Fibroblast of peridontal ligament (primary cell): Measurements from ENCODE around the gene DAPK1.

Source experiments
- DNase-seq: peaks from one replicate; pipeline ENCODE4 v3.0.0-alpha.2; 2010; ENCODE audit errors: extremely low read depth

DAPK1 gene

DNA sequence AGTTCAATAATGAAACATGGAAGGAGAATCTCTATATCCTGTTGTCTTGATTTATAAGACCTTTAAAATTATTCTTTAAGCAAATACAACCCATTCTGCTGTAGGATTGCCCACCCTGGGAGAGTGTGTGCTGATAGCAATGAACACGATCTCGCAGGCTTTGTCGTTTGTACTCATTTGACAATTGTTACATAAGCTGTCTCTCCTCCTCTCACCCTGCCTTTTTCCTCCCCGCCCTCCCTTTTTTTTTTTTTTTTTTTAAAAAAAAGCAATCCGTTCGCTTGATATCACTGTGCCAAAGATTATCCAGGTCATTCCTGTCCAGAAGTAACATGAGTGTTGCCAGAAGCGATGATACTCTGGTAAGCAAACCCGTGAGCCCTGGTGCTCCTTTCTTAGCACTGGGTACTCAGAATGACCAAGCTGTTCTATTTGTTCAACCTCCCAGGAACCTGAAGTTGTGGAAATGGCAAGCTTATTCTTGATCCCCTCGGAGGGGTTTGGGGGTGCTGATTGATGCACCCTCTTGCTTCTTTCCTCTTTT lies 145.5 kb downstream of the DAPK1 start:
- DNase-seq: no peak

DNA sequence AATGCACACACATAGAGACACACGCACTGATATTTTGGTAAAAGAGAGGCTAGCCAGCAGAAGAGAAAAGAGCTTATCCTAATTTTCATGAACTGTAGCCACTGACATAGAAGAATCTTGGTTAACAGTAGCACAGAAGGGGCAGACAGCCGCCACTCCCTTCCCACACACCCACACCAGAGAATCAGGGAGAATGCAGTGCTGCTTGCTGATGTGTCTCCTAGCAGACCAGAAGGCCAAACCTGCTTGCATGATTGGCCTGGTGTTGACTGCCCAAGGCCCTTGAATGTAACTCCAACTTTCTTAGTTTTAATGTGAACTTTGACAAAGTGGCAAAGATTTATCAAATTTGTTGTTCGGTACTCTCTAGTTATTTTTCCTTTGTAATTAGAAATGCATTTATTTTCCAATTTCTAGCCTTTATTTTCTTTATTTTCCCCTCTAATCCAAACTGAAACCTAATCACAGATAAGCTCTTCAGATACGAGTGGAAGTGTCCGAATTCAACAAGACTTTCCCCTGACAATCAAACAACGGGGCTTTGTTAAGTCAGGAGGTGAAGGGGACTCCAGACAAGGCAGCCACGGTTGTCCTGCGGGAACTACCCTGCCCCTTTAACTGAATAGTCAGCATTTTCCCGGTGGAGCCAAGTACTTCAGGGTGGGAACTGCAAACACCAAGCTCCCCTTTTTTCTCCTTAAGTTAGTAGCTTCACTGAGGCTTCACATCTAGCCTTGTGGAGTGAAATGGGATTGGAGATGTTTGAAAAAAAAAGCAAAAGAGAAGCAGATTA lies 146.3 kb downstream of the DAPK1 start:
- DNase-seq: no peak

DNA sequence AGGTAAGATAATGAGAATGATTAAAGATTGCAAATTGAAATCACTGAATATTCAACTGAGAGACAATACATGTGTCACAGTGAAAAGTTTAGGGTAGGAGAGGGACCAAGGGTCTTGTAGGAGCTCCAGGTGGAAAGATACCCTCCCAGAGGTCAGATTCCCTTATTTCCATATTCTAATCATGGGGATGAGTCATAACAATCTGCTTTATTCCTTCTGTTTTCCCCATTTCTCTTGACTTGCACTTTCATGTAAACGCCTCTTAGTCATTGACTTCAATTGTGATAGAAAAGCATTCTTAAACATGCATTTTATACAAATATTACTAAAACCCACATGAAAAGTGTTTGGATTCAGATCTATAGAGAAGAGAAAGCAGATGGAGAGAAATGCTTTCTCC lies 147.0 kb downstream of the DAPK1 start:
- no peak for DNase-seq

DNA sequence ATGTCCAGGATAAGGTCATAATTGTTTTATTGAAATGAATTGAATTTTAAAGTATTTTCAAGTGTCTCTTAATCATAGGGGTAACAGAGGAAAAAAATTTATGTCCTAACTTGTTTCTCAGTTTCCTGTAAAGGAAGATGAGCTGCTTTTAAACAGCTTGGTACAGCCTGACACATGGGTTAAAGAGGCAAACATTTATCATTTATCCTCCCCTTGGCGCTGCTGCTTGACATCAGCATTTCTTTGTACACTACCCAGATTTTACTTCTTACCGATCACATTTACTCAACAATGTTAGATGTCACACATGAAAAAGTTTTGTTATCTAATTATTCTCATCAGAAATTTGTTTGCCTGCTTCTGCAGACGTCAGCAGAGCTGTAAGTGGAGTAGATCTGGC lies 148.9 kb downstream of the DAPK1 start:
- DNase-seq: no peak

GRCh38 chr9:87647114-87647513 lies 149.4 kb downstream of the DAPK1 start:
- DNase-seq: no peak

DNA sequence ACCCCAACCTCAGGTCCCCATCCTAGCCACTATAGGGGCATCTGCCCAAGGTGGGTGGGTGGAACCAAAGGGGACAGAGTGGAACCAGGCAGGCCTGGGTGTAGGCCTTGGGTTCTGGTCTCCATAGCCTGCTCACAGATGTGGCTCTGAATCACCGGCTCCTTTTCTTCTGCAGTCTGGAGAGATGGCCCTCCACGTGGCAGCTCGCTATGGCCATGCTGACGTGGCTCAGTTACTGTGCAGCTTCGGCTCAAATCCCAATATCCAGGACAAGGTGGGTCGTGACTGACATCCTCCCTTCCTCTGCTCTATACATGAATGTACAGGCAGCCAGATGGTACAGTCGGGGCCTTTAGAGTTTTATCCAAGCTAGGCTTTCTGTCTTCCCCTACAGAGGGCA lies 150.9 kb downstream of the DAPK1 start:
- DNase-seq: no peak

DNA sequence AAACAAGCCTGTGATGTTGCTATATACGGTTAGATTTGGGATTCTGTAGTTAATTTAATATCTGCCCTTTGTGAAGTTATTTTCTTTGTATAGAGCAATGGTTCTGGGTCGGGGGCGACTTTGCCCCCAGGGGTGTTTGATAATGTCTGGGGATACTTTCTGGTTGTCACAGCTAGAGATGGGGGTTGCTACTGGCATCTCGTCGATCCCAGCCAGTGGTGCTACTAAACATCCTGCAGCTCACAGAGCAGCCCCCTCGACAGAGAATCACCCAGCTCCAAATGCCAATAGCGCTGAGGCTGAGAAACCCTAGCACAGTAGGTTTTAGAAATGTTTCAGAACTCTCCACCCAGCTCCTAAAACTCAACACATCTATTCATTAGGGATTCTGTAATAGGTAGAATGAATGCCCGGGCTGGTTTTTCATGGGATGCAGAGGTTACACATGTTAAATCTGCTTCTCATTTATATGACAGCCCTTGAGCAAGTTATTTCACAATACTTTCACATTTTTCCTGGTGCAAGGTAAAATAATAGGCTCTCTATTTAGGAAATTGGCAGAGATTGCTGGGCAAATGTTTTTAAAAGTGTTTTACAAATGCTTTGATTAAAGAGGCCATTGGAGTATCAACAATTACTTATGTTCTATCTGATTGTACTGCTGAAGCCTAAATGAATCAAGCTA lies 153.1 kb downstream of the DAPK1 start:
- DNase-seq: no peak

DNA sequence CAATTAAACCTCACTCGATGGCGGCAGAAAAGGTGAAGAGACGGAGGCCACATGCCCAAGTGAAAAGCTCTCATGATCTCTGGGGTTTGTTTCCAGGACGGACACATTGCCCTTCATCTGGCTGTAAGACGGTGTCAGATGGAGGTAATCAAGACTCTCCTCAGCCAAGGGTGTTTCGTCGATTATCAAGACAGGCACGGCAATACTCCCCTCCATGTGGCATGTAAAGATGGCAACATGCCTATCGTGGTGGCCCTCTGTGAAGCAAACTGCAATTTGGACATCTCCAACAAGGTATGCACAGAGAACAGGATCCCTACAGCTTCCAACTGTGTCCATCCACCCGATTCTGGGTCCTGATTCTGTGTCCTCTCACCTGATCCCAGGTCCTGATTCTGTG lies 153.8 kb downstream of the DAPK1 start:
- DNase-seq: no peak

DNA sequence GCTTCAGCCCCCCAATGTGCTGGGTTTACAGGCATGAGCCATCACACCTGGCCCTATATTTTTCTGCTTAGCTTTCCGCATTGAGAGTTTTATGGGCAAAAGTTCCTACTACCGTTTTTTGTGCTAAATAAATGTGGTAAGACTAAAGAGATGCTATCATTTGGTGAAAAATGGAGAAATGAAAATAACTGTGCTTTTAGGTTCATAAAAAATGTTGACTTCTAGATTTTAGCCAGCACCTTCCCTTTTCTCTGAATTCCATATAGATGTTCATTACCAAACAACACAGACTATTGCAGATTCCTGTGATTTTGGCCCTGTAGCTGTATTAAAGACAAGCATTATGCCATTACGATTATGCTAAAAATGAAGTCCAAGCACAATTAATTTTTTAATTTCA lies 156.3 kb downstream of the DAPK1 start:
- DNase-seq: no peak

GRCh38 chr9:87655731-87656130 lies 158.1 kb downstream of the DAPK1 start:
- DNase-seq: no peak

GRCh38 chr9:87656485-87656884 lies 158.8 kb downstream of the DAPK1 start:
- DNase-seq: peak; percentile 48

- no peak for DNase-seq
Measured at GRCh38 chr9:87657190-87657589, 159.5 kb downstream of the DAPK1 start.

DNA sequence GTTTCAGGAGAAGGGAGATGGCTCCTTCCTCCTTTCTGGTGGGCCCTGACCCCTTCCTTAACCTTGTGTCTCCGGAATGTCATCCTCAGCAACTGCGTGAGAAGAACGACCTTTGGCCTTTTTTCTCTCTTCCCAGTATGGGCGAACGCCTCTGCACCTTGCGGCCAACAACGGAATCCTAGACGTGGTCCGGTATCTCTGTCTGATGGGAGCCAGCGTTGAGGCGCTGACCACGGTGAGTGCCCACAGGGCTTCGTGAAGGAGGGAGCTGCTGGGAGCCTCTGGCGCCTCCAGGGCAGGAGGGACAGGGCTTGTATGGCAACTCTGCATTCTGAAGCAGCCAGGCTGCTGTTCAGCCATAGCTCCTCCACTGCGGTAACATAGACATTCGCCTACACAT lies 160.2 kb downstream of the DAPK1 start:
- DNase-seq: no peak

- no peak for DNase-seq
Measured at GRCh38 chr9:87658511-87658910, 160.8 kb downstream of the DAPK1 start.

GRCh38 chr9:87659534-87660419 lies 162.1 kb downstream of the DAPK1 start:
- no peak for DNase-seq

DNA sequence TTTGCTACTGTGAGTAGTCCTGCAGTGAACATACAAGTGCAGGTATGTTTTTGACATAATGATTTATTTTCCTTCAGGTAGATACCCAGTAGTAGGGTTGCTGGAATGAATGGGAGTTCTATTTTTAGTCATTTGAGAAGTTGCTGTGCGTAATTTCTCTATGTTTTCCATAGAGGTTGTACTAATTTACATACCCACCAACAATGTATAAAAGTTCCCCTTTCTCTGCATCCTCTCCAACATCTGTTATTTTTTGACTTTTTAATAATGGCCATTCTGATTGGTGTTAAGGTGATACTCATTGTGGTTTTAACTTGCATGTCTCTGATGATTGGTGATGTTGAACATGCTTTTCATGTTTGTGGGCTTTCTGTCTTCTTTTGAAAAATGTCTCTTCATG lies 163.6 kb downstream of the DAPK1 start:
- no peak for DNase-seq

- peak; percentile 26 for DNase-seq
Measured at GRCh38 chr9:87662808-87663528, 165.3 kb downstream of the DAPK1 start.

GRCh38 chr9:87663556-87663955 lies 165.9 kb downstream of the DAPK1 start:
- DNase-seq: no peak

DNA sequence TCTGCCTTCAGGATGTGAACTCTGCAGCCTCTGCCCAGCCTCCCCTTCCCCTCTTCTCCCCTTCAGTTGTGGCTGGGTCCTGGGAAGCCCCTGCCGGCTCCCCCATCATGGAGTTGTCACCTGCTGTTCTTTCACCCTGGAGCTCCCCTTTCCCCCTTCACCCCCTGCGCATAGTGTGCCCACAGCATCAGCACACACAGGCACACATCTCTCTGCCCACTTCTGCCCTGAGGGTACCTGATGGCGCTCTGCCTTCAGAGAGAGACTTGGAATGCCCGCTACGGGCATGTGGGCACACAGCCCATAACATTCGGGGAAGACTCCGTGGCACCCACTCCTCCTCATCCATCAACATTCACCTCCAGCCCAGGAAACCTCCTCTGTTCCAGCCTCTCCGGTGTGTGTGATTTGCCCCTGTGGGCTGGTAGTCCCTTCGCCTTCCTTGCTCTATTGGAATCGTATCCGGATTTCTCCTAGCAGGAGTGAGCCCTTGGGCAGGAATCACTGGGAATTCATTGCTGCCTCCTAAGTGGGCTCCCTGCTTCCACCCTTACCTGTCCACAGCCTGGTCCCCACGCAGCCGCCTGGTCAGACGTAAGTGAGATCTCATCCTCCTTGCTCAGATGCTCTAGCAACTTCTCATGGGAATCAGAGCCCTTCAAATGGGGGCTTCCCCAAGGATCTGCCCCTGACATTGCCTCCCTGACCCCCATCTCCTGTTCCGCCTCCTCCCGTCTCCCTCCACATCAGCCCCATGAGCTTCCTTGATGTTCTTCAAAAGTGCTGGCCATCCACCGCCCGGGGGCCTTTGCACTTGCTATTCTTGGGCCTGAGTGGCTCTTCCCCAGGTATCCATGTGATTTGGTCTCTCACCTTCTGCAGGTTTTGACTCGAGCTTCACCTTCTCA lies 166.7 kb downstream of the DAPK1 start:
- DNase-seq: no peak

DNA sequence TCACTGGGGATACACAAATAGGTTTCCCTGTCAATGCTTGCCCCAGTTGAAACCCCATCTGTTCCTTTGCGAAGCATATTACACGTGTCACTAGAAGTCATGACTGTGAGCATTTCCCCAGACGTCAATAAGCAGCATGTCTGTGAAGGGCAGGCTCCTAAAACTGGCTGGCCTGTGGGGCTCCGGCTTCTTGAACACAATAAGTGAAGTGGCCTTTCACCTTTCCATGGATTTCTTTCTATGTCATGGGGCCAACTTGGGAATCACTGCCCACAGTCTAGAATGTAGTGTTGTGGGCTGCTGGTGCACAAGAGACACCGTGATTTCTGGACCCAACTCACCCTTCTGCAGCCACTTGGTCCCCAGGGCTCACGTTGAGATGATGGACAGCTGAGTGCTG lies 167.8 kb downstream of the DAPK1 start:
- no peak for DNase-seq
